Endodermal cell (in vitro differentiated cells): ENCODE results near the gene TRAF7. TPM values are rescaled to one million over a fixed set of nuclear protein-coding genes. Genes with fewer than 3 reads are reported as not detected.

Experiments
- DNase-seq: peaks from one replicate; pipeline ENCODE4 v3.0.0-alpha.2; 2017
- H3K27ac ChIP-seq: 2 replicates; pipeline ENCODE4 v1.5.1; 2013; ENCODE audit warnings: mild to moderate bottlenecking, low read depth, low read length, moderate library complexity
- H3K27me3 ChIP-seq: 2 replicates; pipeline ENCODE4 v1.6.1; 2013; ENCODE audit warnings: mild to moderate bottlenecking, low read length, moderate library complexity; ENCODE audit not compliant: insufficient read depth, control insufficient read depth, poor library complexity, severe bottlenecking
- H3K36me3 ChIP-seq: 2 replicates; pipeline ENCODE4 v1.7.0; 2013; ENCODE audit warnings: mild to moderate bottlenecking, low read length, moderate library complexity; ENCODE audit not compliant: control insufficient read depth, insufficient read depth
- H3K4me1 ChIP-seq: one replicate; pipeline ENCODE4 v1.7.0; 2013; ENCODE audit warnings: low read length; ENCODE audit not compliant: control insufficient read depth, insufficient read depth
- H3K4me3 ChIP-seq: 2 replicates; pipeline ENCODE4 v1.5.1; 2013; ENCODE audit warnings: mild to moderate bottlenecking, low read length, moderate library complexity
- H3K9ac ChIP-seq: 2 replicates; pipeline ENCODE4 v1.6.1; 2013; ENCODE audit warnings: mild to moderate bottlenecking, low read length, moderate library complexity; ENCODE audit not compliant: poor library complexity, severe bottlenecking; ENCODE audit errors: extremely low read depth
- H3K9me3 ChIP-seq: 2 replicates; pipeline ENCODE4 v1.6.1; 2013; ENCODE audit warnings: mild to moderate bottlenecking, low read length, moderate library complexity; ENCODE audit not compliant: control insufficient read depth
- H3K27ac Mint-ChIP-seq: 2 replicates; pipeline ENCODE4 v1.8.0; 2020; ENCODE audit warnings: mixed read lengths
- H3K27me3 Mint-ChIP-seq: 2 replicates; pipeline ENCODE4 v1.8.0; 2021; ENCODE audit warnings: mild to moderate bottlenecking, mixed read lengths; ENCODE audit not compliant: insufficient read depth
- H3K36me3 Mint-ChIP-seq: 2 replicates; pipeline ENCODE4 v1.8.0; 2020; ENCODE audit warnings: low read depth, mixed read lengths
- H3K4me1 Mint-ChIP-seq: 2 replicates; pipeline ENCODE4 v1.8.0; 2020; ENCODE audit warnings: mixed read lengths
- H3K4me3 Mint-ChIP-seq: 2 replicates; pipeline ENCODE4 v1.8.0; 2020; ENCODE audit warnings: mild to moderate bottlenecking, moderate library complexity, mixed read lengths
- H3K9me3 Mint-ChIP-seq: 2 replicates; pipeline ENCODE4 v1.8.0; 2020; ENCODE audit warnings: mild to moderate bottlenecking, mixed read lengths
- CTCF ChIP-seq: fragments of 200-600 bp; sonication (generic); conservative IDR thresholded peaks from 2 replicates; pipeline ENCODE4 v1.5.0; 2021; ENCODE audit warnings: antibody characterized with exemption, mild to moderate bottlenecking
- WGBS, 2 experiments: methylation state at CpG; one replicate each; pipeline versions ENCODE4 v1.1.5 to v1.1.7; 2013; ENCODE audit warnings: missing lambda C conversion rate in 2 of 2, mixed read lengths in 1 of 2; ENCODE audit not compliant: insufficient coverage in 1 of 2, insufficient read length in 1 of 2; 5-methylcytosine and 5-hydroxymethylcytosine counted together
- total RNA-seq, 2 donors: library from RNA; stranded (reverse); fragmentation: NEBNext Ultra II Directional in 1 of 2; extraction: Animal tissue kit (Norgen Biotek cat#: 25700) in 1 of 2; gene quantifications; 2 replicates in 1 of 2; 3 replicates in 1 of 2; pipeline ENCODE4 v1.2.1, GENCODE V29; 2021

Gene TRAF7
- total RNA-seq, 2 donors from 2014 or later = 108 to 110 TPM

GRCh38 chr16:2179107-2179501 is 23.5 kb downstream of the TRAF7 start:
- Mint-ChIP-seq H3K4me1 (no peaks in the 10 kb centered on the region), H3K9me3 (no peaks in the 10 kb centered on the region), H3K27me3 (no peaks in the 10 kb centered on the region), H3K36me3 (peaks cover 17% of the 10 kb centered on the region), H3K27ac (no peak overlapping the region), H3K4me3 (no peak overlapping the region)
- no peak overlapping the region for H3K27ac ChIP-seq
- no peak for TF ChIP-seq CTCF
- WGBS, 2 experiments = 98 to 99% methylated on average over 23 to 44 of the region's 50 CpGs
- H3K36me3 ChIP-seq = peaks cover 2% of the 10 kb centered on the region
- no peak for DNase-seq
- no peak overlapping the region for H3K9ac ChIP-seq
- H3K27me3 ChIP-seq = no peaks in the 10 kb centered on the region
- no peaks in the 10 kb centered on the region for H3K4me1 ChIP-seq
- H3K9me3 ChIP-seq = no peaks in the 10 kb centered on the region
- no peak overlapping the region for H3K4me3 ChIP-seq

- Mint-ChIP-seq H3K27me3 (no peaks in the 10 kb centered on the region), H3K36me3 (peaks cover 13% of the 10 kb centered on the region), H3K4me3 (no peak overlapping the region), H3K4me1 (no peaks in the 10 kb centered on the region), H3K27ac (no peak overlapping the region), H3K9me3 (no peaks in the 10 kb centered on the region)
- Histone ChIP-seq H3K27me3 (no peaks in the 10 kb centered on the region), H3K4me3 (no peak overlapping the region), H3K9ac (no peak overlapping the region), H3K9me3 (no peaks in the 10 kb centered on the region), H3K27ac (no peak overlapping the region), H3K36me3 (no peaks in the 10 kb centered on the region), H3K4me1 (no peaks in the 10 kb centered on the region)
- TF ChIP-seq CTCF = no peak
- 97% methylated on average over 20 to 31 of the region's 31 CpGs for WGBS, 2 experiments
- DNase-seq = no peak
Measured at GRCh38 chr16:2179576-2179975, 24.0 kb downstream of the TRAF7 start.

- TF ChIP-seq CTCF = no peak
- no peak overlapping the region for H3K27ac Mint-ChIP-seq
- H3K9ac ChIP-seq = no peak overlapping the region
- H3K9me3 Mint-ChIP-seq = no peaks in the 10 kb centered on the region
- no peaks in the 10 kb centered on the region for H3K9me3 ChIP-seq
- no peak overlapping the region for H3K27ac ChIP-seq
- WGBS, 2 experiments = 95 to 96% methylated on average over 21 to 43 of the region's 43 CpGs
- H3K4me3 ChIP-seq = no peak overlapping the region
- H3K36me3 Mint-ChIP-seq = peaks cover 12% of the 10 kb centered on the region
- H3K4me3 Mint-ChIP-seq = no peak overlapping the region
- no peaks in the 10 kb centered on the region for H3K4me1 Mint-ChIP-seq
- H3K36me3 ChIP-seq = no peaks in the 10 kb centered on the region
- H3K27me3 ChIP-seq = no peaks in the 10 kb centered on the region
- H3K27me3 Mint-ChIP-seq = no peaks in the 10 kb centered on the region
- H3K4me1 ChIP-seq = no peaks in the 10 kb centered on the region
- DNase-seq = no peak
Measured at GRCh38 chr16:2180461-2180860, 24.9 kb downstream of the TRAF7 start.
